HG02981 (cell line): ENCODE results near the gene NEK10.

ENCODE experiments used
- ATAC-seq: cut with Tn5 transposase; IDR thresholded peaks from one replicate; pipeline ENCODE4 v1.9.1; 2021; ENCODE audit warnings: mild to moderate bottlenecking, moderate library complexity; ENCODE audit not compliant: unreplicated experiment

The NEK10 gene

GRCh38 chr3:27076815-27077630, 292.2 kb downstream of the NEK10 start:
- ATAC-seq: no peak

- ATAC-seq: no peak
Observed at GRCh38 chr3:27074914-27075313, 294.3 kb downstream of the NEK10 start.

- no peak for ATAC-seq
Observed at GRCh38 chr3:27073912-27074311, 295.3 kb downstream of the NEK10 start.

GRCh38 chr3:27072810-27073651, 296.2 kb downstream of the NEK10 start:
- no peak for ATAC-seq

- ATAC-seq: no peak
Observed at GRCh38 chr3:27060336-27060735, 308.8 kb downstream of the NEK10 start.
